Measurements from ENCODE around the gene ZXDC. TPM values are rescaled to one million over a fixed set of nuclear protein-coding genes. Genes with fewer than 3 reads are reported as not detected.

ZXDC gene
- total and polyA plus RNA-seq, 9 of the 15 experiments (the other 6 are each of a cell fraction or from before 2014, with no cell fraction given) = 0.59 to 13.4 (median 7.3) TPM

DNA sequence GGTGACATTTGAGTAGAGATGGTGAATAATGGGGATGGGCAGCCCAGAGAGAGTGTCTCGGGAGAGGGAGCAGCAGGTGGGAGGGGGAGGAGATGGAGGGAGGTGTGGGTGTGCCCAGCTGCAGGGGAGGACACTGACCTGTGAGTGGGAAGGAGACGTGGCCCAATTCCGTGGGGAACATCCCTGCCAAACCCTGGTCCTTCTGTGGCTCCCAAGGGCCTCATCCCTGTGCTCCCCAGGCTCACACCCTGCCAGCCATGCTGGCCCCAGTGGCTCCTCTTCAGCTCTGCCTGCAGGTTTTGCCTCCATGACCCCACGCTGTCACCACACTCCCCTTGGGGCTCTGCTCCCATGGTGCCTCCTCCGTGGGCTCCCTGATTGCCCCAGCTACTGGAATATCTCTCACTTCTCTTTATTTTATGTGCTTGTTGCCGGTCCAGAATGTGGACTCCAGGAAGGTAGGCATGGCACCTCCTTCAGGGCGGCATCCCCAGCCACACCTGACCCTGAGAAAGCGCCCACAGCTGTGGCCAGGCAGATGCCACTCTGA is 74.0 kb downstream of the ZXDC start:
- TF ChIP-seq RBM25 (IDR thresholded peaks at IDR 0.05; ENCODE audit: low read depth, low read length, severe bottlenecking) = no peak
- no peak for TF ChIP-seq HDAC1 (IDR thresholded peaks at IDR 0.05)
- no peak for TF ChIP-seq CLOCK (CRISPR knock-in tag; IDR thresholded peaks at IDR 0.05; ENCODE audit: borderline replicate concordance)
- TF ChIP-seq, protein P1, sequence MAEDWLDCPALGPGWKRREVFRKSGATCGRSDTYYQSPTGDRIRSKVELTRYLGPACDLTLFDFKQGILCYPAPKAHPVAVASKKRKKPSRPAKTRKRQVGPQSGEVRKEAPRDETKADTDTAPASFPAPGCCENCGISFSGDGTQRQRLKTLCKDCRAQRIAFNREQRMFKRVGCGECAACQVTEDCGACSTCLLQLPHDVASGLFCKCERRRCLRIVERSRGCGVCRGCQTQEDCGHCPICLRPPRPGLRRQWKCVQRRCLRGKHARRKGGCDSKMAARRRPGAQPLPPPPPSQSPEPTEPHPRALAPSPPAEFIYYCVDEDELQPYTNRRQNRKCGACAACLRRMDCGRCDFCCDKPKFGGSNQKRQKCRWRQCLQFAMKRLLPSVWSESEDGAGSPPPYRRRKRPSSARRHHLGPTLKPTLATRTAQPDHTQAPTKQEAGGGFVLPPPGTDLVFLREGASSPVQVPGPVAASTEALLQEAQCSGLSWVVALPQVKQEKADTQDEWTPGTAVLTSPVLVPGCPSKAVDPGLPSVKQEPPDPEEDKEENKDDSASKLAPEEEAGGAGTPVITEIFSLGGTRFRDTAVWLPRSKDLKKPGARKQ (CRISPR knock-in tag; IDR thresholded peaks at IDR 0.05) = no peak
- no peak for TF ChIP-seq JUN (IDR thresholded peaks at IDR 0.05; ENCODE audit: borderline replicate concordance, low read depth, low read length)
- TF ChIP-seq JUN (CRISPR knock-in tag; IDR thresholded peaks at IDR 0.05; ENCODE audit: borderline replicate concordance) = no peak
- no peak for TF ChIP-seq KAT7 (CRISPR knock-in tag; IDR thresholded peaks at IDR 0.05; ENCODE audit: borderline replicate concordance)
- TF ChIP-seq PHF8 (IDR thresholded peaks at IDR 0.05; ENCODE audit: borderline replicate concordance, low read length) = no peak
- no peak for TF ChIP-seq ATF3 (IDR thresholded peaks at IDR 0.05)
- no peak for TF ChIP-seq ATF3 (CRISPR knock-in tag; conservative IDR thresholded peaks at IDR 0.05)
- Histone ChIP-seq H4K20me1 (replicated peaks; ENCODE audit: control insufficient read depth, insufficient read depth, low read length) (no peaks in the 10 kb centered on the region), H3K9me3 (replicated peaks; ENCODE audit: control insufficient read depth, insufficient read depth, low read depth, low read length) (no peaks in the 10 kb centered on the region), H3K9ac (ENCODE audit: insufficient read depth in 1 of 2, low read depth in 2 of 2, low read length in 2 of 2) (no peak overlapping the region), H3K4me3 (no peak overlapping the region), H3K9me1 (ENCODE audit: control insufficient read depth, insufficient read depth, low read length) (no peaks in the 10 kb centered on the region), H3K4me1 (replicated peaks in 1 of 2; ENCODE audit: control insufficient read depth in 2 of 2, insufficient read depth in 2 of 2, low read length in 2 of 2) (no peaks in the 10 kb centered on the region; a peak in 1 of 5 replicates), H3K27me3 (ENCODE audit: control insufficient read depth in 2 of 2, insufficient read depth in 2 of 2, low read length in 2 of 2) (peaks cover 0 to 29% of the 10 kb centered on the region in 2 experiments; a peak in 3 of 5 replicates), H2AFZ (ENCODE audit: low read depth, low read length) (no peak overlapping the region), H3K27ac (ENCODE audit: extremely low read depth, low read depth, low read length) (no peak overlapping the region), H3K4me2 (ENCODE audit: insufficient read depth, low read length) (no peak overlapping the region), H3K36me3 (ENCODE audit: control insufficient read depth, insufficient read depth, low read length) (no peaks in the 10 kb centered on the region), H3K79me2 (ENCODE audit: control insufficient read depth, insufficient read depth, low read length) (no peaks in the 10 kb centered on the region)
- no peak for DNase-seq (ENCODE audit: extremely low read depth in 1 of 4, low spot score in 3 of 4)
- POLR2A ChIA-PET = no interaction called here
- WGBS (ENCODE audit: insufficient coverage, low coverage, missing lambda C conversion rate) = 0% methylated on average over 6 of the region's 8 CpGs
- CTCF ChIA-PET (ENCODE audit: low intra/inter-chr PET ratio) = no interaction called here
- in situ Hi-C loops (cut with MboI) = no loop called here
- intact Hi-C loops (cut with micrococcal nuclease) = no loop called here
- BruUV-seq (replicated peaks) = no TSS peak
- no peak for ATAC-seq
- no peak for FAIRE-seq
